SH-SY5Y (cell line): ENCODE measurements around the gene DACH2.

Source experiments
- GATA2 ChIP-seq: IDR thresholded peaks from 2 replicates; pipeline ENCODE4 v1.6.1; 2011; ENCODE audit warnings: mild to moderate bottlenecking, low read depth, low read length
- GATA3 ChIP-seq: IDR thresholded peaks from 2 replicates; pipeline ENCODE4 v1.6.1; 2011; ENCODE audit warnings: low read depth, mild to moderate bottlenecking, low read length, moderate library complexity

- TF ChIP-seq GATA3: no peak
- no peak for TF ChIP-seq GATA2
Measured at GRCh38 chrX:86295293-86295692, 147.0 kb downstream of the DACH2 start.
